GM12878 (cell line): ENCODE data around the gene INPP5D. TPM values are rescaled to one million over a fixed set of nuclear protein-coding genes. Genes with fewer than 3 reads are reported as not detected.

Experiments used
- ATAC-seq: fragments of 200-7000 bp; cut with Tn5 transposase; 3 replicates; pipeline ENCODE4 v1.9.1; 2020; ENCODE audit warnings: mild to moderate bottlenecking, moderate library complexity
- BruUV-seq: library from RNA; stranded (reverse); fragments of 400-500 nt; replicated peaks from 2 replicates; lab custom pipeline; 2021; lab: Mats Ljungman, UMichigan
- CTCF ChIA-PET: fragments of 300-600 bp; sonication (Branson Sonifier 250); formaldehyde crosslinking; extraction: SDS; loops from one replicate; lab custom pipeline; 2021; ENCODE audit warnings: inconsistent platforms; lab: Yijun Ruan, JAX
- POLR2A ChIA-PET: fragments of 350-600 bp; formaldehyde crosslinking; extraction: SDS; loops from one replicate; lab custom pipeline; 2021; ENCODE audit warnings: inconsistent platforms; lab: Charles Lee
- RAD21 ChIA-PET: fragments of 300-600 bp; sonication (Branson Sonifier 250); formaldehyde crosslinking; loops from one replicate; lab custom pipeline; 2023; ENCODE audit warnings: antibody characterized with exemption; ENCODE audit not compliant: unreplicated experiment; lab: Charles Lee
- SMC1A ChIA-PET: fragments of 300-600 bp; sonication (Branson Sonifier 250); formaldehyde crosslinking; loops from one replicate; lab custom pipeline; 2023; ENCODE audit not compliant: unreplicated experiment, uncharacterized antibody; lab: Charles Lee
- DNase-seq: peaks from one replicate; pipeline ENCODE4 v3.0.0-alpha.2; 2011; ENCODE audit warnings: low read depth, low spot score
- FAIRE-seq: peaks from 3 replicates; lab custom pipeline; 2011; peaks lifted over from hg19 to GRCh38; lab: Jason Lieb, UNC
- H2AFZ ChIP-seq: 2 replicates; pipeline ENCODE4 v1.6.0; 2011; ENCODE audit warnings: low read depth, low read length, control low read depth; ENCODE audit not compliant: control insufficient read depth
- H3K27ac ChIP-seq: 2 replicates; pipeline ENCODE4 v1.5.1; 2011; ENCODE audit warnings: control low read depth; ENCODE audit not compliant: control insufficient read depth, insufficient read depth
- H3K27me3 ChIP-seq, 2 experiments: replicated peaks in 1 of 2; 2 replicates each; pipeline versions ENCODE4 v1.6.0 to v1.6.1; 2011; ENCODE audit warnings: low read length in 1 of 2; ENCODE audit not compliant: control insufficient read depth in 2 of 2, insufficient read depth in 2 of 2
- H3K36me3 ChIP-seq, 2 experiments: 2 replicates each; pipeline ENCODE4 v1.5.1; 2011; ENCODE audit warnings: low read length in 1 of 2; ENCODE audit not compliant: control insufficient read depth in 2 of 2, insufficient read depth in 2 of 2
- H3K4me1 ChIP-seq: 2 replicates; pipeline ENCODE4 v1.6.1; 2011; ENCODE audit warnings: mild to moderate bottlenecking, low read length, moderate library complexity, mixed read lengths; ENCODE audit not compliant: control insufficient read depth, insufficient read depth
- H3K4me2 ChIP-seq: 2 replicates; pipeline ENCODE4 v1.6.0; 2011; ENCODE audit warnings: control low read depth; ENCODE audit not compliant: control insufficient read depth, insufficient read depth
- H3K4me3 ChIP-seq: fragments of 200-600 bp; sonication (generic); 2 replicates; pipeline ENCODE4 v1.5.1; 2016
- H3K79me2 ChIP-seq: 2 replicates; pipeline ENCODE4 v1.6.0; 2011; ENCODE audit warnings: low read length; ENCODE audit not compliant: control insufficient read depth, insufficient read depth
- H3K9ac ChIP-seq: 2 replicates; pipeline ENCODE4 v1.8.0; 2011; ENCODE audit warnings: low read length, control low read depth, mixed read lengths; ENCODE audit not compliant: control insufficient read depth, insufficient read depth
- H3K9me3 ChIP-seq: replicated peaks from 3 replicates; pipeline ENCODE4 v1.5.1; 2011; ENCODE audit warnings: mild to moderate bottlenecking, low read length; ENCODE audit not compliant: control insufficient read depth, insufficient read depth
- H4K20me1 ChIP-seq: 2 replicates; pipeline ENCODE4 v1.6.0; 2011; ENCODE audit not compliant: control insufficient read depth, insufficient read depth
- BCL3 ChIP-seq: IDR thresholded peaks from 2 replicates; pipeline ENCODE4 v1.6.1; 2011; ENCODE audit warnings: borderline replicate concordance, low read depth, mild to moderate bottlenecking, moderate library complexity, low read length; ENCODE audit not compliant: insufficient read depth, poor library complexity, severe bottlenecking
- EP300 ChIP-seq, 2 experiments: fragments of 150-350 bp in 1 of 2; IDR thresholded peaks; 2 replicates each; pipeline ENCODE4 v1.6.1; 2011 to 2012; ENCODE audit warnings: low read depth in 2 of 2, low read length in 2 of 2, borderline replicate concordance in 1 of 2, improper control_type of control experiment in 1 of 2, inconsistent platforms in 1 of 2; ENCODE audit not compliant: control insufficient read depth in 1 of 2
- ESRRA ChIP-seq: IDR thresholded peaks from 2 replicates; pipeline ENCODE4 v1.6.1; 2012; ENCODE audit warnings: mild to moderate bottlenecking, low read length, improper control_type of control experiment
- HDAC6 ChIP-seq: fragments of 200-600 bp; sonication (generic); IDR thresholded peaks from one replicate; pipeline ENCODE4 v1.8.0; 2017; ENCODE audit warnings: antibody characterized with exemption; ENCODE audit not compliant: unreplicated experiment
- JUNB ChIP-seq: IDR thresholded peaks from 2 replicates; pipeline ENCODE4 v1.6.1; 2016; ENCODE audit warnings: antibody characterized with exemption, mild to moderate bottlenecking
- MTA2 ChIP-seq: fragments of 450-650 bp; IDR thresholded peaks from 2 replicates; pipeline ENCODE4 v1.6.1; 2016; ENCODE audit warnings: low read depth, mild to moderate bottlenecking, moderate library complexity
- NBN ChIP-seq: fragments of 450-650 bp; IDR thresholded peaks from 2 replicates; pipeline ENCODE4 v1.6.1; 2016
- SKIL ChIP-seq: fragments of 450-650 bp; IDR thresholded peaks from 2 replicates; pipeline ENCODE4 v1.6.1; 2017; ENCODE audit warnings: mild to moderate bottlenecking, low read depth, inconsistent platforms; ENCODE audit not compliant: poor library complexity, severe bottlenecking
- SMARCA5 ChIP-seq: fragments of 450-650 bp; IDR thresholded peaks from 2 replicates; pipeline ENCODE4 v1.6.1; 2017; ENCODE audit warnings: mild to moderate bottlenecking
- TBL1XR1 ChIP-seq: IDR thresholded peaks from 2 replicates; pipeline ENCODE4 v1.6.1; 2012; ENCODE audit warnings: low read depth, low read length, improper control_type of control experiment
- TCF7 ChIP-seq: IDR thresholded peaks from 2 replicates; pipeline ENCODE4 v1.6.1; 2014; ENCODE audit warnings: antibody characterized with exemption, borderline replicate concordance
- YY1 ChIP-seq: IDR thresholded peaks from 2 replicates; pipeline ENCODE4 v1.6.1; 2011; ENCODE audit warnings: low read depth, mild to moderate bottlenecking, low read length
- WGBS: methylation state at CpG from one replicate; pipeline ENCODE4 v1.1.6; 2016; ENCODE audit warnings: low lambda C conversion rate; ENCODE audit not compliant: insufficient replicate concordance, insufficient coverage; ENCODE audit errors: missing lambda C conversion rate; 5-methylcytosine and 5-hydroxymethylcytosine counted together
- in situ Hi-C: fragments of 300-500 bp; cut with MboI; formaldehyde crosslinking; loops from 9 replicates; pipeline ENCODE4 v1.14.3; 2018; ENCODE audit warnings: mixed read lengths
- intact Hi-C: fragments of 100-400 bp; cut with micrococcal nuclease; formaldehyde crosslinking; loops from one replicate; pipeline ENCODE4 v1.14.2; 2022; ENCODE audit not compliant: unreplicated experiment
- polyA plus RNA-seq, 11 experiments: library from polyadenylated mRNA; depleted of rRNA in 4 of 11; unstranded in 6 of 11; stranded (reverse) in 5 of 11; fragments of >200 nt; fragmentation: Nextera tagmentation in 4 of 11; fragmentation: Illumina TruSeq in 1 of 11; extraction: Ambion mirVana in 4 of 11; extraction: Trizol in 1 of 11; gene quantifications; 1 replicate in 1 of 11; 2 replicates in 10 of 11; pipeline versions ENCODE4 v1.2.1 to v1.2.3, GENCODE V29; 2011 to 2016; ENCODE audit warnings: inconsistent platforms in 2 of 11, missing spikeins in 2 of 11, low read depth in 1 of 11
- total RNA-seq, 4 experiments: library from RNA; depleted of rRNA in 3 of 4; stranded (reverse); fragments of >200 nt in 3 of 4; fragmentation: Illumina TruSeq in 1 of 4; extraction: Trizol in 1 of 4; gene quantifications; 2 replicates each; pipeline versions ENCODE4 v1.2.1 to v1.2.3, GENCODE V29; 2013 to 2021
- TF ChIP-seq, protein P1 (sequence below): fragments of 450-650 bp; formaldehyde crosslinking; IDR thresholded peaks from 2 replicates; pipeline ENCODE4 v1.4.0; 2020; ENCODE audit warnings: mild to moderate bottlenecking, moderate library complexity

The INPP5D gene
- total and polyA plus RNA-seq, 10 of the 15 experiments (the other 5 are each of a cell fraction or from before 2014, with no cell fraction given) = 11.8 to 139 (median 88.8) TPM

DNA sequence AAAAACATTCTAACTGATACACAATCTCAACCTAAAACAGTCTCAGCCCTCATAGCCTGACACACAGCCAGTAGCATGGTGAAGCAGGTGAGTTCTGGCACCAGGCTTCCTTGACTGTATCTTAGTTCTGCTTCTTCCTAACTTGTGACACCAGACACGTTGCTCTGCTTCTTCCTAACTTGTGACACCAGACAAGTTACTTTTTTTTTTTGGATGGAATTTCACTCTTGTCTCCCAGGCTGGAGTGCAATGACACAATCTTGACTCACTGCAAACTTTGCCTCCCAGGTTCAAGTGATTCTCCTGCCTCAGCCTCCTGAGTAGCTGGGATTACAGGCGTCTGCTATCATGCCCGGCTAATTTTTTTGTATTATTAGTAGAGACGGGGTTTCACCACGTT is 184.7 kb downstream of the INPP5D start (continued):
- TF ChIP-seq SKIL = no peak
- TF ChIP-seq, all 136 proteins: peak for 0

DNA sequence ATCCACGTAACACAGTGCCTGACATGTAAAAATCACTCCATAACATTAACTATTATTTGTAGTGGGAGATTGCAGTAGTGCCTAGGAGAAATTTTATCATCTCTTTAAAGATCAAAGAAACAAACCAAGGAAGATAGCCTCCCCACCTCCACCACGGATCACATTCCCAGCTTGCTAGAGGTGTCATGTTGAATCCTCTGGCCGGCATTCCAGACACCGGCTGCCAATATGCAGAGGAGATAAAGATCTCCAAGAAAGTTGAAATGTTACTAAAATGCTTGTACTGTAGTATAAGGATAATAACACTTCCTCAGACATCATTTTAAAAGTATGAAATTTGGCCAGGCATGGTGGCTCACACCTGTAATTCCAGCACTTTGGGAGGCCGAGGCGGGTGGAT is 185.3 kb downstream of the INPP5D start:
- H3K27ac ChIP-seq = no peak overlapping the region
- no peak overlapping the region for H2AFZ ChIP-seq
- H3K9me3 ChIP-seq = no peaks in the 10 kb centered on the region
- no peak for DNase-seq
- in situ Hi-C loops = no loop called here
- 83% methylated on average over 6 of the region's 6 CpGs for WGBS
- H3K27me3 ChIP-seq = no peaks in the 10 kb centered on the region
- no peaks in the 10 kb centered on the region for H3K36me3 ChIP-seq
- POLR2A ChIA-PET = no interaction called here
- H3K4me3 ChIP-seq = no peak overlapping the region
- no TSS peak for BruUV-seq
- H4K20me1 ChIP-seq = no peaks in the 10 kb centered on the region
- FAIRE-seq = no peak
- RAD21 ChIA-PET = no interaction called here
- H3K4me2 ChIP-seq = no peak overlapping the region
- H3K79me2 ChIP-seq = no peaks in the 10 kb centered on the region
- intact Hi-C loops = no loop called here
- peaks cover 19% of the 10 kb centered on the region for H3K4me1 ChIP-seq
- no peak overlapping the region for H3K9ac ChIP-seq
- SMC1A ChIA-PET = interaction anchor here (2.0 kb wide), 1 partner anchor 21 kb away, joined by 6 read pairs; no protein-coding TSS in a partner anchor
- CTCF ChIA-PET = interaction anchor here (1.1 kb wide), 1 partner anchor 21 kb away, joined by 3 read pairs; no protein-coding TSS in a partner anchor
- no peak for ATAC-seq
- TF ChIP-seq EP300 (IDR thresholded peaks at IDR 0.05; ENCODE audit: borderline replicate concordance in 1 of 2, control insufficient read depth in 1 of 2, low read depth in 2 of 2, low read length in 2 of 2) (no peak), BCL3 (no peak), HDAC6 (no peak), ESRRA (no peak), TBL1XR1 (no peak), YY1 (no peak), JUNB (no peak), SMARCA5 (no peak), MTA2 (no peak), NBN (no peak), TCF7 (no peak)
- TF ChIP-seq, protein P1, sequence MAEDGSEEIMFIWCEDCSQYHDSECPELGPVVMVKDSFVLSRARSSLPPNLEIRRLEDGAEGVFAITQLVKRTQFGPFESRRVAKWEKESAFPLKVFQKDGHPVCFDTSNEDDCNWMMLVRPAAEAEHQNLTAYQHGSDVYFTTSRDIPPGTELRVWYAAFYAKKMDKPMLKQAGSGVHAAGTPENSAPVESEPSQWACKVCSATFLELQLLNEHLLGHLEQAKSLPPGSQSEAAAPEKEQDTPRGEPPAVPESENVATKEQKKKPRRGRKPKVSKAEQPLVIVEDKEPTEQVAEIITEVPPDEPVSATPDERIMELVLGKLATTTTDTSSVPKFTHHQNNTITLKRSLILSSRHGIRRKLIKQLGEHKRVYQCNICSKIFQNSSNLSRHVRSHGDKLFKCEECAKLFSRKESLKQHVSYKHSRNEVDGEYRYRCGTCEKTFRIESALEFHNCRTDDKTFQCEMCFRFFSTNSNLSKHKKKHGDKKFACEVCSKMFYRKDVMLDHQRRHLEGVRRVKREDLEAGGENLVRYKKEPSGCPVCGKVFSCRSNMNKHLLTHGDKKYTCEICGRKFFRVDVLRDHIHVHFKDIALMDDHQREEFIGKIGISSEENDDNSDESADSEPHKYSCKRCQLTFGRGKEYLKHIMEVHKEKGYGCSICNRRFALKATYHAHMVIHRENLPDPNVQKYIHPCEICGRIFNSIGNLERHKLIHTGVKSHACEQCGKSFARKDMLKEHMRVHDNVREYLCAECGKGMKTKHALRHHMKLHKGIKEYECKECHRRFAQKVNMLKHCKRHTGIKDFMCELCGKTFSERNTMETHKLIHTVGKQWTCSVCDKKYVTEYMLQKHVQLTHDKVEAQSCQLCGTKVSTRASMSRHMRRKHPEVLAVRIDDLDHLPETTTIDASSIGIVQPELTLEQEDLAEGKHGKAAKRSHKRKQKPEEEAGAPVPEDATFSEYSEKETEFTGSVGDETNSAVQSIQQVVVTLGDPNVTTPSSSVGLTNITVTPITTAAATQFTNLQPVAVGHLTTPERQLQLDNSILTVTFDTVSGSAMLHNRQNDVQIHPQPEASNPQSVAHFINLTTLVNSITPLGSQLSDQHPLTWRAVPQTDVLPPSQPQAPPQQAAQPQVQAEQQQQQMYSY (CRISPR knock-in tag) = no peak
